GM19395 (cell line): ENCODE measurements around the gene TIMP4.

Experiments
- ATAC-seq: cut with Tn5 transposase; IDR thresholded peaks from one replicate; pipeline ENCODE4 v1.9.1; 2021; ENCODE audit warnings: mild to moderate bottlenecking, moderate library complexity; ENCODE audit not compliant: unreplicated experiment

Gene TIMP4

GRCh38 chr3:12158387-12159226, at the start of gene TIMP4:
Gene TIMP4 (minus strand): TSS chr3:12158912. CDS start chr3:12158840, 72 bp downstream.
- no peak for ATAC-seq

- ATAC-seq: no peak
Observed at GRCh38 chr3:12205171-12205570, 46.5 kb upstream of the TIMP4 start.

- ATAC-seq: no peak
Observed at GRCh38 chr3:12201813-12202212, 43.1 kb upstream of the TIMP4 start.

GRCh38 chr3:12198301-12198700, 39.6 kb upstream of the TIMP4 start:
- no peak for ATAC-seq

GRCh38 chr3:12197475-12197874, 38.8 kb upstream of the TIMP4 start:
- peak; percentile 66 for ATAC-seq

GRCh38 chr3:12196684-12197083, 38.0 kb upstream of the TIMP4 start:
- no peak for ATAC-seq

GRCh38 chr3:12195231-12195630, 36.5 kb upstream of the TIMP4 start:
- no peak for ATAC-seq

GRCh38 chr3:12194669-12195161, 36.0 kb upstream of the TIMP4 start:
- ATAC-seq: no peak

- ATAC-seq: peak; percentile 25
Observed at GRCh38 chr3:12194209-12194608, 35.5 kb upstream of the TIMP4 start.

- peak; percentile 63 for ATAC-seq
Observed at GRCh38 chr3:12193485-12194165, 34.9 kb upstream of the TIMP4 start.

- ATAC-seq: no peak
Observed at GRCh38 chr3:12192655-12193484, 34.2 kb upstream of the TIMP4 start.

GRCh38 chr3:12192173-12192572, 33.5 kb upstream of the TIMP4 start:
- ATAC-seq: no peak

GRCh38 chr3:12191559-12191958, 32.8 kb upstream of the TIMP4 start:
- ATAC-seq: no peak

GRCh38 chr3:12190832-12191231, 32.1 kb upstream of the TIMP4 start:
- no peak for ATAC-seq

GRCh38 chr3:12190221-12190807, 31.6 kb upstream of the TIMP4 start:
- no peak for ATAC-seq

GRCh38 chr3:12188681-12189287, 30.1 kb upstream of the TIMP4 start:
- no peak for ATAC-seq

- ATAC-seq: peak; percentile 2
Observed at GRCh38 chr3:12188328-12188648, 29.6 kb upstream of the TIMP4 start.

GRCh38 chr3:12187448-12188327, 29.0 kb upstream of the TIMP4 start:
- peak; percentile 74 for ATAC-seq

GRCh38 chr3:12186515-12187286, 28.0 kb upstream of the TIMP4 start:
- ATAC-seq: no peak
